Fibroblast of upper back skin (primary cell): Measurements from ENCODE around the gene DNAJC17.
A peak's percentile ranks its signal among the peaks of the same experiment; 100 is the strongest.

Source experiments
- DNase-seq: peaks from one replicate; pipeline ENCODE4 v3.0.0-alpha.2; 2013

DNAJC17 gene

GRCh38 chr15:40828447-40829036, 21.3 kb upstream of the DNAJC17 start, which contains the start of gene PPP1R14D:
TSS of gene PPP1R14D (minus strand) at chr15:40828708. CDS start at chr15:40828641, 67 bp downstream.
- no peak for DNase-seq

DNA sequence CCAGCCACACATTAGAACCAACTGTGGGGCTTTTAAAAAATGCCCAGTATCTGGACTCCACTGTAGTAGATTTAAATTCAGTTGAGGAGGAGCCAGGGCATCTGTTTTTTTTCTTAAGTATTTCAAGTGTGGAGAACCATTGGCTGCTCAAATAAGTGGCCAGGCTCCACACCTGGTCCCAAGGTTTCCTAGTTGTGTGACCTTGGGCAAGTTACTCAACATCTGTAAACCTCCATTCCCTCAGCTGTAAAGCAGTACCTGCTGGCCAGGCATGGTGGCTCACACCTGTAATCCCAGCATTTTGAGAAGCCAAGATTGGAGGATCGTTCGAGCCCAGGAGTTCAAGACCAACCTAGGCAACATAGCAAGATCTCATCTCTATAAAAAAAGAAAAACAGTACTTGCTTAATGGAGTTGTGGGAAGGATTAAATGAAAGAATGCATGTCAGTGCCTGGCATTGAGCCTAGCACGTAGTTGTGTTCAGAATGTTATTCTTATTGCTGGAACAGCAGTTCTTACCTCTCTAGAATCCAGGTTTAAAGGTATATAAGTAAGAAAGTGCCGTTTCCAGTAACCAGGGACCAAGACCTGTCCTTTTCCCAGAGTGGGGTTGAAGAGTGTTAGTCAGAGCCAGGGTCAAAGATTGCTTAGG, 19.3 kb upstream of the DNAJC17 start:
- no peak for DNase-seq

- DNase-seq: peak; percentile 10
Observed at GRCh38 chr15:40825661-40826422, 18.6 kb upstream of the DNAJC17 start.

DNA sequence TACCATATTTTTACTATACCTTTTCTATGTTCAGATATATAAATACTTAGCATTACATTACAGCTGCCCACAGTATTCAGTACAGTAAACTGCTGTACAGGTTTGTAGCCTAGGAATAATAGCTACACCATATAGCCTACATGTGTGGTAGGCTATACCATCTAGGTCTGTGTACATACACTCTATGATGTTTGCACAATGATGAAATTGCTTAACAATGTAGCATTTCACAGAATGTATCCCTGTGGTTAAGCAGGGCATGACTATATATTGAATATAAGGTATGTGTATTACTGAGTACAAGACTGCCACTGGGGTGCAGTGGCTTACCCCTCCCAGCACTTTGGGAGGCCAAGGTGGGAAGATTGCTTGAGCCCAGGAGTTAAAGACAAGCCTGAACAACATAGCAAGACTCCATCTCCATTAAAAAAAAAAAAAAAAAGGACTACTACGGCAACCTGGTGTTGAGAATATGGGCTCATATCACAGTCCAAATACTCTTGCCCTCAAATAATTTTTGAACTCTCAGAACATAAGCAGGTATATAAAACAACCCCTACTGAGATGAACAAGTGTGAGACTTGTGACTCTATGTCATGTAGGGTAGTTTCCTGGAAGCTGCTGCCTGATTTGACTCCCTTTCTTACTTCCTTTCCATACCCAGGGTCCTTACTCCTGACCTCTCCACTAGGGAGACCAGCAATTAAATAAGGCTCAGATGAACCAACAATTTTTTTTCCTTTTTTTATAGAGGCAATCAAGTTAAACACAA, 16.5 kb upstream of the DNAJC17 start:
- DNase-seq: peak; percentile 13

GRCh38 chr15:40821195-40821594, 13.9 kb upstream of the DNAJC17 start:
- no peak for DNase-seq

DNA sequence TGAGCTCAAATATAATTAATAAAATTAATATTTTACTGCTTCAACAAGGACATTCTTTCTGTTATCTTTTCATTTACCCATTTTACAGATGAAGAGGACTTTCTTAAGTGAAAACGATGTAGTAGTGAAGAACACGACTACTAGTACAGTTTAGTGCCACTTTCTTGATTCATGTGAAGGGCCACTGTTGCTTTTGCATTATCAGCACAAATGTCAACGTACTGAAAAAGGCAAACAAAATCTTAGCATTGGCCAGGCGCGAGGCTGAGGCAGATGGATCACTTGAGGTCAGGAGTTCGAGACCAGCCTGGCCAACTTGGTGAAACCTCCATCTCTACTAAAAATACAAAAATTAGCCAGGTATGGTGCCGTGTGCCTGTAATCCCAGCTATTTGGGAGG, 11.8 kb upstream of the DNAJC17 start:
- DNase-seq: no peak

DNA sequence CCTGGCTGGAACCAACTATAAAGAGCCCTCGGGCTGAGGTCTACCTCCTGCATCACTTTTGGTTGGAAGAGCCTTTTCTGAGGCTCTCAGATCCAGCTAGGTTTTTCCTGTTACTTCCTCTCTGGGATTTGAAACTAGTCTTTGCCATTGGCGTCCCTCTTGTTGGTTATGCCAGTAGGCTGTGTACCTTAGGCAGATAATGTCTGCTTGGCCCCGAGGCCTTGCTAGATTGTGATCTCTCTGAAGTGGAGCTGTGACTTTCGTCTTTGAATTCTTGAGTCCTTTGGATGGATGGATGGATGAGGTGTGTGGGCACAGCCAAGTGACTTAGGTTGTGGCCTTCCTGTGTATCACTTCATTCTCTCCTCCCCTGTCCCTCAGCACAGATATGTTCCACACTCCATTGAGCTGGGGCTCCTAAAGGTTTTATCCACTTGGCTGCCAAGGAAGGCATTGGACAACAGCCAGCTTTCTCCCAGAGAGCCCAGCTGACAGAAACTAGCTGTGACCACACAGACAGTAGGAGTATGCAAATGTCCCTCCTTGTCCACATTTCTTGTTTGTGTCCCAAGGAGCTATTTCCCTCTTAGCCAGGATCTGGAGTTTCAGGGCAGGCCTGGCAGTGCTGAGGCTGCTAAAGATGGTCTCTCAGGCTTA, 7.9 kb upstream of the DNAJC17 start:
- DNase-seq: no peak

GRCh38 chr15:40812721-40813425, 5.6 kb upstream of the DNAJC17 start:
- DNase-seq: no peak

- DNase-seq: no peak
Observed at GRCh38 chr15:40808861-40809450, 1.7 kb upstream of the DNAJC17 start.

- DNase-seq: no peak
Observed at GRCh38 chr15:40807888-40808461, 702 bp upstream of the DNAJC17 start.

DNA sequence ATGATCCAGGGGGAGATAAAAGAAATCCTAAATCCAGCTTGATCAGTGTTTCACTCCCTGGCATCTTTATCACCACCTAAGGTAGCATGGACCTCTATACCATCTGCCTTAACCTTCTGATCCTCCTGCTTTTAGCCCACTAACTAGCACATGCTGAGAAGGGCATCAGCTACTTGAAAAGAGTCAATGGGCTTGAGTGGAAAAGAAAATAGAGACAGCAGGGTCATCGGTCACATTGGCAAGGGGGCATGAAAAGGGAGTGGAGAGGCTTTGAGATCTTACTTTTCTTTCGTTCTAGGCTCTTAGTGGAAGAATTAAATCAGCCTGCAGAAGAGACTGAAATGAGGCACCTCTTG, 623 bp downstream of the DNAJC17 start:
- no peak for DNase-seq

GRCh38 chr15:40803688-40804087, 3.6 kb downstream of the DNAJC17 start:
- no peak for DNase-seq

DNA sequence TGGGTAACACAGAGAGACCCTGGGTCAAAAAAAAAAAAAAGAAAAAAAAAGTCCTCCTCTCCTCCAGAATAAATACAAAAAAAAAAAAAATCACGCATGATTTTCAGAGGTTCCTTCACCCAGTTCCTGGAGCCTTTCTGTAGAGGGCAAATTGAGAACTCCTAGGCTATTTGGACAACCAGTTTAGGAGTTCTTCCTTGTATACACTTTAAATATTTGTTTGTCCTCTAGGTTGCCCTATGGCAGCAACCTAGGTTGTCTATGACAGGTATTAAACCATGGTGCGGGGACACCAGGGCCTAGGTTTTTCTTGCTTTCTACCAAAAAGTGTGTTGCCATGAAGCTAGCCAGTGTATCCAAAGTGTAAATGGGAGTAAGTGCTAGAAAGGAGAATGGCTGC, 4.2 kb downstream of the DNAJC17 start:
- no peak for DNase-seq

GRCh38 chr15:40799523-40799922, 7.8 kb downstream of the DNAJC17 start:
- DNase-seq: no peak

- DNase-seq: no peak
Observed at GRCh38 chr15:40796512-40796911, 10.8 kb downstream of the DNAJC17 start.

GRCh38 chr15:40796041-40796440, 11.2 kb downstream of the DNAJC17 start:
- DNase-seq: no peak

DNA sequence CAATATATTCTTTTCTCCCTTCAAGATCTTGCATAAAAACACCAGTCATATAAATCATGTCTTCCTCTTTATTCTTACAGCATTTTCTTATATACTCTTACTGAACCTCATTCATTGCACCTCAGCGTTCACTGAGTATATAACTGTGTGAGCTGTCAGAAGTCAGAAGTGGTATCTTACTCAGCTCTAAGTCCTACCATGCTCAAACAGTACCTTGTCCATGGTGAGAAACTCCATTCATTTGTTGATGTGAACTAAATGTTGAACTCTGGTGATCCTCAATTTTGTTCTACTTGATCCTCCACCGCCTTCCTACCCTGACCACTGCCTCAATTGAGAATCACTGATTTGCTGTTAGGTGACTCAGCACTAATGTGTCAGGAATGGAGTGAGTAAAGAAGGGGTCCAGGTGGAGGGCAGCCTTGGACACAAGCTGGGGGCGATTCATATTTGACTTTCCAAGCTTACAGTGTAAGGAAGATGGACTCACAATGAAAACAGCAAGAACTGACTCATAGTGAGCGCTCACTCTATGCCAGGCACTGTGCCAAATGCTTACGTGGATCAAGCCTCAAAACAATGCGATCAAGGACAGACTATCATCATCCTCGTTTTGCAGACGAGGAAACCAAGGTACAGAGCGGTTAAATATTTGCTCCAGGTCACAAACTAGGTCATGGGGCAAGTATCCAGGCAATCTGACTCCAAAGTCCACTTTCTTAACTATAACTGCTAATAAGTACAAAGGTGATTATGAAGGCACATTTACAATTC, 13.9 kb downstream of the DNAJC17 start:
- peak; percentile 90 for DNase-seq

DNA sequence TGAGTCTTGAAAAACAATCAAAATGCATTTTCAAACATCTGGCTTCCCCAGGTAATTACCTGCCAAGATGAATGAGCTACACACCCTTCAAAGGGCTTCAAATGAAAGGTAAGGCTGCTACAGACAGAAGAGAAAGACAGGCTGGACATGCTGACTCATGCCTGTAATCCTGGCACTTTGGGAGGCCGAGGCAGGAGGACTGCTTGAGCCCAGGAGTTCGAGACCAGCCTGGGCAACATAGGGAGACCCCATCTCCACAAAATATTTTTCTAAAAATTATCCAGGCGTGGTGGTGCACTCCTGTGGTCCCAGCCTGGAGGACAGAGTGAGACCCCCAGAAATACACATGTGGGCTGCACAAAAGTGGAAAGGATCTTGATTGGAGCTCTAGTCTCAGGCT, 14.9 kb downstream of the DNAJC17 start:
- DNase-seq: no peak

GRCh38 chr15:40790718-40791117, 16.6 kb downstream of the DNAJC17 start:
- no peak for DNase-seq

DNA sequence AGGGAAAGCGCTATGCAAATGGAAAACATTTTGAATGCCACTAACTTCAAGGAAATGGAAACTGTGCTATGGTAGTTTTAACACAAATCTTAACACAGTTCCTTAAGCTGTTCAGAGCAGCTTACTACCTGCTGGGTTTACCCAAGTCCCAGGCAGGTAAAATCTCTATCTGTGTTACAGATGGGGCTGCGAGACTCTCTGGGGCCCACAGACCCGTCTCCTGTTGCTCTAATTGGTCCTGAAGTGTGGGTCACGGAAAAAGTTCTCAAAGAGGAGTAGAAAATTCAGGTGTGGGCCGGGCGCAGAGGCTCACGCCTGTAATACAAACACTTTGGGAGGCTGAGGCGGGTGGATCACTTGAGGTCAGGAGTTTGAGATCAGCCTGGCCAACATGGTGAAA, 17.3 kb downstream of the DNAJC17 start:
- DNase-seq: no peak

GRCh38 chr15:40789119-40789518, 18.2 kb downstream of the DNAJC17 start:
- DNase-seq: no peak
